ENCODE results near the gene STAM2. TPM values are rescaled to one million over a fixed set of nuclear protein-coding genes. Genes with fewer than 3 reads are reported as not detected.

STAM2 gene
- total RNA-seq, 1 experiment from 2014 or later = 14.2 TPM

GRCh38 chr2:152067823-152068222 is 107.7 kb downstream of the STAM2 start:
- H2BK12ac ChIP-seq (ENCODE audit: insufficient read length, low read depth, low read length) = no peak overlapping the region
- H2BK15ac ChIP-seq (ENCODE audit: low read depth, low read length) = no peak overlapping the region
- H3K36me3 Mint-ChIP-seq (ENCODE audit: insufficient read depth in 1 of 3, low read depth in 3 of 3) = peaks cover 0 to 2% (median 0%) of the 10 kb centered on the region in 3 experiments; a peak in 3 of 7 replicates
- H4K5ac ChIP-seq (ENCODE audit: insufficient read length, low read depth, low read length) = no peak overlapping the region
- H3K4me2 ChIP-seq (ENCODE audit: insufficient read depth, insufficient read length, low read length) = no peak overlapping the region
- H3K4me1 Mint-ChIP-seq = peaks cover 9 to 10% of the 10 kb centered on the region in 2 experiments
- H3K27me3 ChIP-seq (ENCODE audit: insufficient read depth, low read length) = no peaks in the 10 kb centered on the region
- H2AK5ac ChIP-seq (ENCODE audit: insufficient read length, low read length) = no peak overlapping the region
- no peak overlapping the region for H3K27ac Mint-ChIP-seq
- no peaks in the 10 kb centered on the region; the same call in 1 of the 2 replicates for H3K4me1 ChIP-seq (ENCODE audit: insufficient read depth, low read length)
- no peak overlapping the region for H3K4me3 Mint-ChIP-seq
- no peak overlapping the region for H2BK5ac ChIP-seq (ENCODE audit: insufficient read length, low read length)
- DNase-seq = no peak
- H3K56ac ChIP-seq (ENCODE audit: insufficient read length, low read depth, low read length) = no peak overlapping the region
- H3K9me3 Mint-ChIP-seq = no peaks in the 10 kb centered on the region
- H4K8ac ChIP-seq (replicated peaks; ENCODE audit: insufficient read length, low read depth, low read length) = no peak overlapping the region
- no peak overlapping the region for H3T11ph ChIP-seq (ENCODE audit: low read length)
- no peaks in the 10 kb centered on the region for H3K23me2 ChIP-seq (ENCODE audit: insufficient read length, low read depth, low read length, poor library complexity, severe bottlenecking)
- no peaks in the 10 kb centered on the region for H3K9me3 ChIP-seq (ENCODE audit: control insufficient read depth, low read depth, low read length)
- no peak overlapping the region for H2BK20ac ChIP-seq (ENCODE audit: low read depth, low read length, poor library complexity, severe bottlenecking)
- no peak for TF ChIP-seq CTCF (conservative IDR thresholded peaks at IDR 0.05)
- no peak overlapping the region for H3K18ac ChIP-seq (ENCODE audit: insufficient read length, low read depth, low read length)
- H4K20me1 ChIP-seq (ENCODE audit: control insufficient read depth, insufficient read depth, insufficient read length) = no peaks in the 10 kb centered on the region
- H3K9ac ChIP-seq (ENCODE audit: extremely low read depth, insufficient read length, low read length) = no peak overlapping the region
- no peak overlapping the region for H2BK120ac ChIP-seq (ENCODE audit: low read depth, low read length, poor library complexity, severe bottlenecking)
- no peaks in the 10 kb centered on the region for H3K27me3 Mint-ChIP-seq (ENCODE audit: low read depth)
- H2AFZ ChIP-seq (ENCODE audit: low read length) = no peak overlapping the region
- H3K27ac ChIP-seq (ENCODE audit: insufficient read length, low read depth, low read length) = no peak overlapping the region
- H3K79me2 ChIP-seq (ENCODE audit: insufficient read depth, low read length) = no peaks in the 10 kb centered on the region
- H3K14ac ChIP-seq (ENCODE audit: insufficient read depth, low read length) = no peak overlapping the region
- H3K4ac ChIP-seq (ENCODE audit: low read depth, low read length) = no peak overlapping the region
- no peaks in the 10 kb centered on the region for H3K79me1 ChIP-seq (ENCODE audit: insufficient read depth, low read depth, low read length, poor library complexity, severe bottlenecking)
- no peak overlapping the region for H4K91ac ChIP-seq (ENCODE audit: insufficient read length, low read depth, low read length)
- H3K23ac ChIP-seq (ENCODE audit: insufficient read length, low read depth, low read length) = no peak overlapping the region
- WGBS (ENCODE audit: extremely low coverage, insufficient read length, low lambda C conversion rate) = no CpG with 5 or more reads among the region's 1 CpG

Other genes with a start within 250 kb of the STAM2 start
- gene CACNB4, start 76.7 kb downstream of the STAM2 start, total RNA-seq (2021) = 1.4 and 1.5 TPM in 2 replicates
- 30.3 and 33.6 TPM in 2 replicates for gene FMNL2, start 159.4 kb upstream of the STAM2 start, total RNA-seq (2021)

Measured in H9 (cell line).